HG02642 (cell line): ENCODE data around the gene SND1.

Source experiments
- ATAC-seq: cut with Tn5 transposase; IDR thresholded peaks from one replicate; pipeline ENCODE4 v1.9.1; 2021; ENCODE audit warnings: mild to moderate bottlenecking; ENCODE audit not compliant: unreplicated experiment, poor library complexity

Gene SND1

DNA sequence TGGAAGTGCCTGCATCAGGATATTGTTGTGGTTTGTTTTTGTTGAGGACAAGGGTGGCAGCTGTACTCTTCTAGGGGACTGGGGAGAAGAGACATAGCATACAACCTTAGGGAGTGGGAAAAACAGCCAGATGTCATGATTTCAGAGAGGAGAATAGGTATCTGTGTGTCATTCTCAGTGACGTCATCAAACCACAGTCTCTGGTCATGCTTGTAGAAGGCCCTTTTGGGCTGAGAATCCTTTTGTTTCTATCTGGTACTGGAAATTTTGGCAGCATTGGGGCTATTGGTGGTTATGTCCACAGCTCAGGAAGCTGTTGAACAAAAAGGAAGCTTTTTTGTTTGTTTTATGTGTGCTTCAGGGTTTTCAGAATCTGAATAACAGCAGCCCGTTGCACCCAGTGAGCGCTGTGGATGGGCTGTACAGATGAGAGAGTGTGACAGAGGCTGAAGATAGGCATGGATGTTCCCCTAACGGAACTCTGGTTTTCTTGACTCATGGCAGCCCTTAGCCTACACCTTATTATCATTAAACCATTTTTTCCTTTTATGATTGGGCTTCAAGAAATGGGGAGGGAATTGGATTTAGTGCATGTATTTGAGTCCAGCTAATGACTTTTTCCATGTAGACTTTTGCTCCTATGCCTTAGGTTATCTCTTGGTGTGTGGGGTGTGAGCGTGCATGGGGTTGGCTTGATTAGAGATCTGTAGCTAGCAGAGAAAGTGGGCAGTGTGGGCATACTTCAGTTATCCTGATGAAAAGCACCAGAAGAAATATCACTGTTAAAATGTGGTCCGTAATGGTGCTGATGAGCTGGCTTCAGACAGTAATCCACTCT lies 65.7 kb downstream of the SND1 start:
- no peak for ATAC-seq

DNA sequence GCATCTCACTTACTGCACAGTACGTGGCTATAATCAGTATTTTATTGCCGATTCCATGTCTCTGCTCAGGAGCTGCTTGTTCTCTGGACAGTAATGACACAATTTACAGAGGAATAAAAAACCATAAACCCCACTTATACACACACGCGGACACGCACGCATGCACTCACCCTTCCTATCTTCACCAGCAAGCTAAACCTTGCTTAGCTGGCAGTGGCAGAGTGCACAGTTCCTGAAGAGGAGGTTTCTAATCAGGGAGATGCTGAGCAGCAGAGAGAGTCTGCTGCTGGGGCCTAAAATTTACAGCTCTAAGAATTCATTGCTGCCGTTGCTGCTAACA lies 66.3 kb downstream of the SND1 start:
- no peak for ATAC-seq

DNA sequence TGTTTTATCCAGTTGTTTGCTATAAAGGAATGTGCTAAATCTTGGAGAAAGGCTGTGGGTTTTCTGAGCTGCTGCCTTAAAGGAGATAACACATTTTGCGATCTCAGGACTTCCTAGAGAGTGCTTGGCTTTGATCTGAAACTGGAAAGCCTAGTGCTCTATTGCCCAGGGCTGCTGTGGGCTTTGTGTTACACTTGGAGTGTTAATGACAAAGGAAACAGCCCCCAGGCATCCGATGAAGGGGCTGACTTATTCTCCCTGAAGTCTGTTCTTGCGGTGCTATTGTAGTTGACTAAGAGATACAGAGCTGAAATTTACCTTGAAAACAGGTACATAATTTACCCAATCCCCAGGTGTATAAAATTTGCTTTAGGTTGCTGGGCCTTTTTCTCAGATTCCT lies 74.5 kb downstream of the SND1 start:
- no peak for ATAC-seq

DNA sequence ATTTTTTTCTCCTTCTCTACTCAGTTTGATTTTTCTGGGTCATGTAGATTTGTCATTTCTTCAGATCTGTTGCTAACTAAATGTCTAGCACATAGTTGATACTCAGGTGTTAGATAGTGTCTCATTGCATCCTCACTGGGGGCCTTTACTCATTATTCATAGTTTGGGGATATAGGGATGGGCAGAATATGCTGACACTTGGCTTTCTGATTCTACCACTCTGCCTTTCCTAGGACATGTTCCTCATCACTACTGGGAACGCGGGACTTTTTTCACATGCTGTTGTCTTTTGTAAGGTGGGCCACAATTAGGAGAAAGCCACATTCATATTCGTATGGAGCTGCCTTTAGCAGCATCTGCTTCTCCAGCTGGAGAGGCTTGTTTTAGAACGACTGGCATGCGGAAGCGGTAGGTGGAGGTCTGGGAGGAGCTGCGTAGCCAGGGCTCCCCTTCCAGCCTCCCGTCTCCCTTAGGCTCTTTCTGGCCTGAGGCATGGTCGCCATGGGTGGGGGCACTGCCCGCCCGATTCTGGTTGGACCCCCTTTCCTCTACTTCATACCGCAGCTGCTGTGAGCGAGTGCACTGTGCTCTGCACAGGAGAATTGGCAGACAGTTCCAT lies 78.8 kb downstream of the SND1 start:
- no peak for ATAC-seq

DNA sequence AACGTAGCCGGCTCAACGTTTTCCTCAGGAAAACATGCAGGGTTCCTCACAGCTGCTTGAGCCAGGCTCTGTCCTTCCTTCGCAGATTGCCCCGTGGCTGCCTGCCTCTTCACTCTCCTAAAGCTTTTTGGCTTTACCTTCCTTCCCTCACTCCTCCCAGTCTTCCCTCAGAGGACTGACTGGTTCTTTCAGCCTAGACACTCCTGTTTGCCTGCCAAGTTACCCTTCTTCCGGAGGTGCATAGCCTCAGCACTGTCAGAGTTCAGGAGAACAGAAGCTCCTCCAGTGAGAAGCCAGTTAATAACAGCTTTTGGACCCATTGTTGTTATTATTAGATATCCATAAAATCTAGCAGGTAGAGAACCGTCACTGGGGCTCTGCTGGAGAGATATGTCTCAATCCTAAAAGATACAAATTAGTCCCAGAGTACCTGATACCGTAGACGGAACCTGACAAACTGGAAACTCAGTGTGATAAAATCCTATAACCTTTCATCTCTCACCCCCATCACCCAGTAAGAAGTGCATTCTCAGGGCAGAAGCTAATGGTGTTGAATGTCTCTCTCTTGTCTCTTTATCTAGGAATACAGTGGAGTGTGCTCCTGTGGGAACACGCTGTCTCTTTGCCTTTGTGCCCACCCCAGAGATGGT lies 79.6 kb downstream of the SND1 start:
- no peak for ATAC-seq

DNA sequence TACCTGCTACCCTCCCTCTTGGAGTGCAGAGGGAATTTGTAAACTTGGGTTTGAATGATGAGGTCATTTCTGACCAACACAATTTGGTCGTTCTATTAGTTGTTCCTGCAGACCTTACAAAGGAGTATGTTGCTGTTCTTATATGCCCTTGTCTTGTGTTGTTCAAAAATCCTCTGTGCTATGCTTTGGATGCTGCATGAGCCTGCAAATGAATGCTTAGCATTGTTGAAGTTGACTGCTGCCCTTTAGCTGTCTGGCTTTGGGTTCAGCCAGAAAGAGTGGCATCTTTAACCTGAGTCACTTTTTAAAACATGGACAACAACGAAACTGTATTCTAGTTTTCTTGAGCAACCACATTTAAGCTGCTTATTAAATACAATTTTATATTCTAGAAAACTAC lies 80.3 kb downstream of the SND1 start:
- ATAC-seq, result no peak

DNA sequence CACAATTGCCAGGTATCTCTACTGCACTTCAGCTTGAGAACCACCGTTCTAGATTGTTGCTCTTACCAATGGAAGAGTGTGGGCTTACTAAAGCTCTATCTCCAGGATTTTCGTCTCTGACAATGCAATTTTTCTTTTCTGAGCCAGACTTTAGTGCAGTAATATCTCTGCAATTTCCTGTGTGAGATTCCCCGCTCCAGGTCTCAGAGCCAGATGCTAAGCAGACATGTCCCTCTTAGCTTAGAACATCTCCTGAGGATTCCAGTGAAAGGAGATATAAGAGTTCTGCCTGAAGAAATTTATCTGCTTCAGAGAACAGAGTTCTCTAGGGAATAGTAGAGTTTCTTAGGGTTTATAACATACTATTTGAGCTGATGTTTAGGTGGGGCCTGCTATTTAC lies 82.0 kb downstream of the SND1 start:
- no peak for ATAC-seq

DNA sequence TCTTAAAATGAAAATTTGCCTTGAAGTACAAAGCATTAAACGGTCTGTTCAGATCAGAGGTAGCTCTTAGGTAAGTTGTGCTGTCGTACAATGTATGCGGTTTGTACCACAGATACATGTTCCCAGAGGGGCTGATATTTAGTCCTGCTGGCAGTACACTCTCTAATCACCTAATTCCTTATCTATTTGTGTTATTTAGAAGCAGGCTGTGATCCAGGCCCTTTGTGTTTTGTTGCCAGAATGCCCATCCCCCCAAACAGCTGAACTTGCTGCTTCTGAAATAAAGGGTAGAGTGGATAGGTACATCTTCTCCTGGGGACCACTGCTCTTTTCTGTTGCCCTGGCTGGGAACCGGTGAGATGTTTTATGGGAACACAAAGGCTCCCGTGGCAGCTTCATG lies 84.5 kb downstream of the SND1 start:
- ATAC-seq, result no peak

DNA sequence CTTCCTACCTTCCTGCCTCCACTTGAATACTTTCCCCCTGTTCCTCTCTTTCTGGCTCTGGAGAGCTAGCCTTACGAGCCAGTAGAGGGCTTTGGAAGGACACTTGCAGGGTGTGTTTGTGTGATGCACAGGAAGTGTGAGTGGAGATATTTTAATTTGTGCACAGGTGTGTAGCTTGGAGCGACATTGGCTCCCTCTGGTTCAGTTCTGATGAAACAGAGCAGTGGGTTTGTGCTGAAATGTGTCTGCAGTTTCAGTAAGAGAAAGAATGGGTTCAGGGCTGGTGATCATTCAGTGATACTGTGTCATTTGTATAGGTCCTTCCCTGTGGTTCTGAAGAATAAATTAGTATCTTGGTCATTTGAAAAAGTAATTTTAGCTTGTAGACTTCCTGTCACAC lies 86.9 kb downstream of the SND1 start:
- no peak for ATAC-seq

DNA sequence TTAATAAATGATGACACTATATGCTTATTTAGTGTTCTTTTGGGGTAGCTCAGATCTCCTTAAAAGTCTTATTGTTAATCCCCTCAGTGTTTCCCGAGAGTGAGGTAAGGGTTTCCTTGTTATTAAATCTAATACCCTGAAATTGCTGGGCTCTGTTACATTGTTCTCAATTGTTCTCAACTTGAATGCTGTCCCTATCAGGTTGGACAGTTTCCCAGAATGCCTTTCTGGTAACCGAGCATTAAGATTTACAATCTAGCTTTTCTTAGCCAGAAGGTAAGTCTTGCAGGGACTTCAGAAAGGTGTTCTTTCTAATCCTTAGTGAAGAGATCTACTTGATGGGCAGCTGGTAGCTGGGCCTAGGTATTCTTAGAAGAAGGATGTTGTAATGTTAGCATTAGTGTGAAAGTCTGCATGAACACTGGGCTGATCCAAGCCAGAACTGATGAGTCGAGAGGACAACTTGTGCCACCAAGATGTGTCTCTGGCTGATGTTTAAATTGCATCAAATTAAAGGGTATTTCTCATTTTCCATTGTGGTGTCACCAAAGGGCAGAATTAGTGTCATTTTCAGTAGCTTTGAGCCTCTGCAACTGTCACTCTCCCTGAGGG lies 89.9 kb downstream of the SND1 start:
- ATAC-seq, result no peak

DNA sequence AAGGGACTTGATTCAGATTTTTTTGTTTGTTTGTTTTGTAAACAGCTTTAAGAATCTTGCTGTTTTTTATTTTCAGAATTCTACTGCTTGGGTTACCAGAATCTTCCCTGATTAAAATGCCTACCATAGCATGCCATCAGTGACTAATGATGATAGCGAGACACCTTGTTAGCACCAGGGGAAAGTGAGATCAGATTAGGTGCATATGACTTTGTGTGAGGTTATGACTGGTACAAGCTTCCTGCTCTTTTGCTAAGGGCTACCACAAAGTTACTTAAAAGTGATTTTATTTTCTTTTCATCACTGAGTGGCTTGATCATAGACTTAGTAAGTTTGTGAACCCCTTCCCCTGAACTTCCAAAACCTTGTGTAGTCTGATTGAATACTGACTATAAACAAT lies 93.5 kb downstream of the SND1 start:
- no peak for ATAC-seq

DNA sequence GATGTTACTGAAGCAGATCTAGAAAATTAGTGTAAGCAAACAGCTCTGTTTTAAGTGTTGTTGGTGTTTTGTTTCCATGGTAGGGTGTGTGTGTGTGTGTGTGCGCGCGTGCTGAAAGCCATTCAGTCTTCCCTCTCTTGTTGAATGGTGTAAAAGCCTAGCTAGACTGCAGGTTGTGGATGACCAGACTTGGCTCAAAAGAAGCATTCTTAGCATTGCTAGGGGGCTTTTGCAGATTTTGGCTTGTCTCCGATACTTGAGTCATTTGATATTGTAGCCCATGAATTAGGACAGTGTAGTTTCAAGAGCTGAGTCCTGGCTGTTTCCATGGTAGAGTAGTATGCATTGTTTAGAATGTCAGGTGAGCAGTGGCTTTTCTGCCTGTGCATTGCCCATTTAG lies 99.1 kb downstream of the SND1 start:
- ATAC-seq, result no peak

DNA sequence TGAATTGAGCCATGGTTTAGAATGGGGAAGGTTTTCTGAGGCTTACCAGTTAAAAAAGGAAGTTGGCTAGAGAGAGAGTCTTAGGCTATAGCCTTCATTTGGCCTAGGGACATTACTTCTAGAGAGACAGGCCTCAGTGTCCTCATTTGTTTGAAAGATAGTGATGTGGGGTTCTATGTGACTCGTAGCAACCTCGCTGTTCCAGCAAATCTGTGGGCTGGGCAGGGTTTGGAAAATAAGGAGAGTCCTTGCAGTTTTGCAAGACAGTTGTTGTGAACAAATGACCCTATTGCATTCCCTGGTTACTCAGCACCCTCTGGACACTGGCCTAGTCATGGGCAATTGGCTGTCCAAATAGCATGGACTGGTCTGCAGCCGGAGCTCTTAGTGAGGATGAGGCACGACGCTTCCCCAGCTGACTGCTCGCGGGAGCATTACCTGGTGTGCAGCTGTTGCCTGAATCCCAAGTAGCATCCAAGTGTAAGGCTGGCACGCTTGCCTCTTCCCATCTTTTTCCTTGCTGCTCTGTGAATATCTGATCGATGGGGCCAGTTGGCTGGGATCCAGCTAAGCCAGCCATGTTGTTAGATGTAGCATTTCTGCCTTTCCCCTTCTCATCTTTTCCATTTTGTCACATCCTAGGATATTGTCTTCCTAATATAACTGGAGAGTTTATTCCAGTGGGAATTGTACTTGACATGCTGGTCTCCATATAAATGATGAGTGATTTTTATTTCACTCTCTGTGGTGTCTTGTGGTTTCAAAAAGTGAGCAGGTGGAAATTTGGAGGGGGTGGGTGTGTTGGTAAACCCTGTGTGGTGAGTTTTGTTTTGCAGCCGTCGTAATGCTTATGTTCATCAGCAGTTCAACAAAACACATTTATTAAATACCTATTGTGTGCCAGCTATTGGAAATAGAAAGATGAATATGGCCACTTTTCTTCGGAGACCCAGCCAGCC lies 99.8 kb downstream of the SND1 start:
- no peak for ATAC-seq

DNA sequence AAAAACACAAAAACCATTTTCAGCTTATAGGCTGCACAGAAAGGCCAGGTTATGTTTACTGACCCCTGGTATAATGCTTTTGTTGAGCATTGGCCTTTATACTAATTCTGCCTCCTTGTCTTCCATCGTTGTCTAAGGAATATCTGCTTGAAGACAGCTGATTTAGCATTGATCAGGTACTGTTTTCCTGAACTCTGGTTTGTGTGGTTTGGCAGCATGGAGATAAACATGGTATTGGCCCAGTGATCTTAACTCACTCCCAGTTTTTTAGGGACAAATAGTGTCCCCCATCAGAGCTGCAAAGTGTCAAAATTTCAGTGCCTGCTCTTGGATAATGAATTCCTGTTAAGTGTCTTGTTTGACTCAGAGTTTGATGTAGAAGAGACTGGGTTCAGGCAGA lies 100.8 kb downstream of the SND1 start:
- no peak for ATAC-seq

DNA sequence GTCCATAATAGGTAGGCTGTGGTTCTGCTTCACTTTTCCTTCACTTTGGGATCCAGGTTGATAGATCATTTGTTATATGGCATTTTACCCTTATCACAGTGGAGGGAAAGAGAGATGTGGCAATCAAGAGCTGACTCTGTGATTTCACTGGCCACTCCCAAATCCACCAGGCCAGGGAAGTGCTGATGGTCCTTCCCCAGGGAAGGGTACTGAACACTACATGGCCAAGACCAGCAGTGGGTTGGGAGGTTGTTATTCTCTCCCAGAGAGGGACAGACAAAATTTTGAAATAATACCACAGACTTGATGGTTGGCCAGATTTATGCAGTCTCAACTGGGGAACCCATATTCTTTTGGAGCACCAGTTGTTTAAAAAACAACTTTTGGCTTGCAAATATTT lies 102.5 kb downstream of the SND1 start:
- no peak for ATAC-seq

DNA sequence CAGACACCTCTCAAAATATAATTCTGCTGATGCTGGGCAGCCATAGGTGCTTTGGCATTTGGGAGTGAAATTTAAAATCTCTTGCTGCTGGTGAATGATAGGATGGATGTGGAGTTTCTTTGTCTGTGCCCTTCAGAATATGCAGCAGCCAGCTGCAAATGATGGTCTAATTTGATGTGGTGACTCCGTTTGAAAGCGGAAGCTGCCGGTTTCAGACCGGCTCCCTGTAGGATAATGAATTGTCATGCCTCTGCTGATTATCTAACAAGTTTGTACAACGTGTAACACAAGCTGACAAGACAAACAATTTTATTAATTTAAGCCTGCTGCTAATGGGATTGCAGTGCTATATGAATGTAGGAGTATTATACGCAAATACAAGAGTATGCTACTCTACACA lies 103.5 kb downstream of the SND1 start:
- ATAC-seq, result no peak

DNA sequence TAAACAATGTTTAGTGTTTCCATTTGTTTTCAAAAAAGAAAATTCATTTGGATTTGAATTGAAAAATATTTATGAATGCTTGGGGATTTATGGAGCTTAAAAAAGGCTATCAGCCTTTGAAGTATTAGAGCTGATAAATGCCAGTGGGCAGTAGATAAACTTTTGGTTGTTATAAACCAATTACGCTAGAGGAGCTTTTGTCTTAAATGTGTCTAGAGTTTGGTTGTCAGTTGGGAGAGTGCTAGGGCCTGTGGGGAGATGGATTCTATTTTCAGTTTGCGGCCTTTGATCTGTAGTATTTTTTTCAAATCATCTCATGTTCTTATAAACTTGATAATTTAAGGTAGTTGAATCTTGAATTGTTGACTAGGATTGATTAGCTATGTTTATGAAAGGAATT lies 104.0 kb downstream of the SND1 start:
- ATAC-seq, result no peak

DNA sequence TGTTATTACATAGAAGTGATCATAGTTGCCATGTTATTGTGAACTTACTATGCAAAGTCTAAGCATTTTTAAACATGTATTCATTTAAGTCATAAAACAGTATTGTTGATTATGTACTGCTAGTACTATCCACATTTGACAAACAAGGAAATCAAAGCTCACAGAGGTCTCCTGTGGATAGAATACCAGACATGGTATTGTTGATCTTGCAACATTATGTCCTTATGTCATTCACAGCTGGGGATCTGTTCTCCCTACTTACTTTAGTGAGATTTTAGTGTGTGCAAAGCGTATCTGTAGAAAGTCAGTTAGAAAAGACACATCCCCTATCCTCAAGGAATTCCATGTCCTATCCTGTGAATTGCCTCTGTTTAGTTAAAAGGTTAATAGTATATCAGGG lies 106.1 kb downstream of the SND1 start:
- no peak for ATAC-seq

DNA sequence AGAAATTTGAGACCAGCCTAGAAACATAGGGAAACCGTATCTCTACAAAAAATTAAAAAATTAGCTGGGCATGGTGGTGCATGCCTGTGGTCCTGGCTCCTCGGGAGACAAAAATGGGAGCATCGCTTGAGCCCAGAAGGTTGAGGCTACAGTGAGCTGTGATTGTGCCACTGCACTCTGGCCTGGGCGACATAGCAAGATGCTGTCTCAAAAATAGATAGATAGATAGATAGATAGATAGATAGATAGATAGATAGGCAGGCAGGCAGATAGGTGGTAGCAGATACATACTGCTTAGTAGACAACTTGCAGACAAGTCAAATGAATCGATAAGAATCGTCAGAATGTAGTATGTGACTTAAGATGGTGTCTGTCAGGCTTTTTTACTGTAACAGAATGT lies 106.9 kb downstream of the SND1 start:
- ATAC-seq, result no peak

DNA sequence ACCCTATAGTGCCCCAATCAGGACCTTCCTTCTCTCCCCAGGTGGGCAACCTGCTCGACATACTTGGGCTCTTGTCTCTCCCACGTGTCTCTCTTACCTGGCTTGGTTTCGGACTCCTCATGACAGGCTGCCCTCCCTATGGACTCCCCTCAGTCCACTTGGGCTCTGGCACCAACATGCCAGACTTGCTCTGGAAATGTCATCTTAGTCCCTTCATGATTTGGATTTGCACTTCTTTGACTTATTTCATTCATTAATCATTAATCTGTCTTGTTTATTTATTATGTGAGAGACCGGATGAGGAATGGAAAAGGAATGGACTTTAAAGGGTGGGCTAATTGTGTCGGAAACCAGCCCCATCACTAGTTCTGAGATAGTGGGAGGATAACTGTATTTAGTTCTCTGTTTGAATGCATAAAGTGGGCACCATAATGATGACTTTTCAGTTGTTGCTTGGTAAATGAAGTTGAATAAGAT lies 108.0 kb downstream of the SND1 start:
- no peak for ATAC-seq
